ENCODE data around the gene DNAH10.

The DNAH10 gene

GRCh38 chr12:123912415-123913380, 150.6 kb downstream of the DNAH10 start:
- no peak for DNase-seq

- no peak for DNase-seq
Observed at GRCh38 chr12:123914726-123915333, 152.7 kb downstream of the DNAH10 start.

GRCh38 chr12:123916729-123917128, 154.6 kb downstream of the DNAH10 start:
- DNase-seq: no peak

GRCh38 chr12:123917337-123917850, 155.3 kb downstream of the DNAH10 start:
- no peak for DNase-seq

- DNase-seq: no peak
Observed at GRCh38 chr12:123919980-123920360, 157.9 kb downstream of the DNAH10 start.

- no peak for DNase-seq
Observed at GRCh38 chr12:123923038-123923437, 160.9 kb downstream of the DNAH10 start.

- no peak for DNase-seq
Observed at GRCh38 chr12:123923927-123924326, 161.8 kb downstream of the DNAH10 start.

- no peak for DNase-seq
Observed at GRCh38 chr12:123924539-123924938, 162.4 kb downstream of the DNAH10 start.

- DNase-seq: no peak
Observed at GRCh38 chr12:123928274-123928865, 166.3 kb downstream of the DNAH10 start.

- no peak for DNase-seq
Observed at GRCh38 chr12:123928897-123929296, 166.8 kb downstream of the DNAH10 start.

GRCh38 chr12:123929946-123930583, 168.0 kb downstream of the DNAH10 start:
- DNase-seq: no peak

GRCh38 chr12:123931686-123932321, 169.7 kb downstream of the DNAH10 start:
- no peak for DNase-seq

- DNase-seq: no peak
Observed at GRCh38 chr12:123933214-123933613, 171.1 kb downstream of the DNAH10 start.

- DNase-seq: no peak
Observed at GRCh38 chr12:123934016-123934620, 172.0 kb downstream of the DNAH10 start.

- no peak for DNase-seq
Observed at GRCh38 chr12:123934829-123935228, 172.7 kb downstream of the DNAH10 start.

- no peak for DNase-seq
Observed at GRCh38 chr12:123935956-123936355, 173.9 kb downstream of the DNAH10 start.

- DNase-seq: no peak
Observed at GRCh38 chr12:123936471-123936870, 174.4 kb downstream of the DNAH10 start.

- DNase-seq: no peak
Observed at GRCh38 chr12:123936956-123937706, 175.0 kb downstream of the DNAH10 start.

GRCh38 chr12:123937707-123938591, 175.8 kb downstream of the DNAH10 start:
- DNase-seq: no peak
